WTC11 (cell line): Measurements from ENCODE around the gene MAP7D1. TPM values are rescaled to one million over a fixed set of nuclear protein-coding genes. Genes with fewer than 3 reads are reported as not detected.

Source experiments
- ATAC-seq: fragments of 200-7000 bp; cut with Tn5 transposase; 2 replicates; pipeline ENCODE4 v1.10.0; 2021; ENCODE audit warnings: mild to moderate bottlenecking, moderate library complexity
- CTCF ChIA-PET: fragments of 300-600 bp; sonication (Branson Sonifier 250); formaldehyde crosslinking; loops from one replicate; lab custom pipeline; 2021; ENCODE audit warnings: antibody characterized with exemption; lab: Charles Lee
- POLR2A ChIA-PET: fragments of 350-600 bp; sonication (Branson Sonifier 250); formaldehyde crosslinking; loops from one replicate; lab custom pipeline; 2021; ENCODE audit warnings: antibody characterized with exemption; lab: Charles Lee
- DNase-seq: peaks from one replicate; pipeline ENCODE4 v3.0.0; 2021; ENCODE audit warnings: low spot score
- H3K27ac Mint-ChIP-seq: 2 replicates; pipeline ENCODE4 v1.8.0; 2021; ENCODE audit warnings: mixed read lengths
- H3K27me3 Mint-ChIP-seq: 2 replicates; pipeline ENCODE4 v1.8.0; 2021; ENCODE audit warnings: low read depth, mild to moderate bottlenecking, moderate library complexity, mixed read lengths
- H3K36me3 Mint-ChIP-seq: 2 replicates; pipeline ENCODE4 v1.8.0; 2021; ENCODE audit warnings: mixed read lengths
- H3K4me1 Mint-ChIP-seq: 2 replicates; pipeline ENCODE4 v1.8.0; 2022; ENCODE audit warnings: mixed read lengths
- H3K4me3 Mint-ChIP-seq: 2 replicates; pipeline ENCODE4 v1.8.0; 2021; ENCODE audit warnings: mild to moderate bottlenecking, moderate library complexity, mixed read lengths
- H3K9me3 Mint-ChIP-seq: 2 replicates; pipeline ENCODE4 v1.8.0; 2021; ENCODE audit warnings: mixed read lengths
- ARID4B ChIP-seq: sonication (generic); formaldehyde crosslinking; IDR thresholded peaks from 2 replicates; pipeline ENCODE4 v1.8.0; 2023; ENCODE audit warnings: missing genetic modification reagents, mild to moderate bottlenecking, borderline replicate concordance
- E2F1 ChIP-seq: sonication (generic); formaldehyde crosslinking; IDR thresholded peaks from 2 replicates; pipeline ENCODE4 v1.8.0; 2022; ENCODE audit warnings: mild to moderate bottlenecking, missing genetic modification reagents
- IRF2 ChIP-seq: sonication (generic); formaldehyde crosslinking; IDR thresholded peaks from 2 replicates; pipeline ENCODE4 v1.8.0; 2022; ENCODE audit warnings: low read depth, missing genetic modification reagents, borderline replicate concordance
- JUN ChIP-seq: sonication (generic); formaldehyde crosslinking; IDR thresholded peaks from 2 replicates; pipeline ENCODE4 v1.8.0; 2023; ENCODE audit warnings: mild to moderate bottlenecking, missing genetic modification reagents
- MXD4 ChIP-seq: fragments of 250-450 bp; sonication (Bioruptor Pico); IDR thresholded peaks from 2 replicates; pipeline ENCODE4 v1.8.0; 2021; ENCODE audit warnings: mild to moderate bottlenecking, moderate library complexity, borderline replicate concordance
- NR3C1 ChIP-seq: sonication (generic); formaldehyde crosslinking; conservative IDR thresholded peaks from 2 replicates; pipeline ENCODE4 v1.8.1; 2023; ENCODE audit warnings: low read depth, mild to moderate bottlenecking, missing genetic modification reagents
- RORB ChIP-seq: fragments of 250-450 bp; sonication (Bioruptor Pico); IDR thresholded peaks from 2 replicates; pipeline ENCODE4 v1.9.0; 2021; ENCODE audit warnings: mild to moderate bottlenecking
- STAT6 ChIP-seq: sonication (generic); formaldehyde crosslinking; conservative IDR thresholded peaks from 2 replicates; pipeline ENCODE4 v1.8.1; 2023; ENCODE audit warnings: mild to moderate bottlenecking, low read depth, missing genetic modification reagents, moderate library complexity
- TP53 ChIP-seq: sonication (generic); formaldehyde crosslinking; IDR thresholded peaks from 2 replicates; pipeline ENCODE4 v1.8.1; 2023; ENCODE audit warnings: mild to moderate bottlenecking, missing genetic modification reagents
- ZBTB43 ChIP-seq: sonication (generic); formaldehyde crosslinking; IDR thresholded peaks from 2 replicates; pipeline ENCODE4 v1.8.1; 2023; ENCODE audit warnings: mild to moderate bottlenecking, missing genetic modification reagents
- ZMAT4 ChIP-seq: fragments of 250-450 bp; sonication (Bioruptor Pico); IDR thresholded peaks from 2 replicates; pipeline ENCODE4 v1.9.0; 2021; ENCODE audit warnings: mild to moderate bottlenecking
- ZNF219 ChIP-seq: sonication (generic); formaldehyde crosslinking; IDR thresholded peaks from 2 replicates; pipeline ENCODE4 v1.8.0; 2023; ENCODE audit warnings: missing genetic modification reagents, mild to moderate bottlenecking, borderline replicate concordance
- ZSCAN18 ChIP-seq: fragments of 250-450 bp; sonication (Bioruptor Pico); IDR thresholded peaks from 2 replicates; pipeline ENCODE4 v2.1.2; 2022; ENCODE audit warnings: mild to moderate bottlenecking, moderate library complexity
- total RNA-seq: library from RNA; stranded (reverse); gene quantifications from 3 replicates; pipeline ENCODE4 v1.2.3, GENCODE V29; 2021

MAP7D1 gene
- total RNA-seq, 1 experiment from 2014 or later = 88.7 TPM

GRCh38 chr1:36170643-36171412, 14.9 kb downstream of the MAP7D1 start:
- DNase-seq (no peak), ATAC-seq (no peak)
- TF ChIP-seq ZNF219 (CRISPR knock-in tag) = no peak
- no peak for TF ChIP-seq RORB (CRISPR knock-in tag)
- TF ChIP-seq IRF2 (CRISPR knock-in tag) = no peak
- TF ChIP-seq E2F1 (CRISPR knock-in tag) = no peak
- no peak overlapping the region for H3K27ac Mint-ChIP-seq
- H3K9me3 Mint-ChIP-seq = no peaks in the 10 kb centered on the region
- no peak overlapping the region for H3K4me3 Mint-ChIP-seq
- H3K27me3 Mint-ChIP-seq = no peaks in the 10 kb centered on the region
- POLR2A ChIA-PET = no interaction called here
- CTCF ChIA-PET = interaction anchor here (0.5 to 3.5 kb wide), 6 partner anchors 10 to 144 kb away, joined by 3 to 19 read pairs (median 7); partner anchors contain the start of gene TRAPPC3
- H3K4me1 Mint-ChIP-seq = peaks cover 10% of the 10 kb centered on the region
- peaks cover 23% of the 10 kb centered on the region for H3K36me3 Mint-ChIP-seq

GRCh38 chr1:36172017-36172747, 16.2 kb downstream of the MAP7D1 start:
- ChIA-PET CTCF (interaction anchor here (0.6 to 1.5 kb wide), 3 partner anchors 11 to 23 kb away, joined by 3 to 4 read pairs (median 3); partner anchors contain the start of gene TRAPPC3), POLR2A (no interaction called here)
- Mint-ChIP-seq H3K4me1 (peaks cover 14% of the 10 kb centered on the region), H3K27me3 (no peaks in the 10 kb centered on the region), H3K4me3 (no peak overlapping the region), H3K36me3 (peaks cover 23% of the 10 kb centered on the region), H3K27ac (no peak overlapping the region), H3K9me3 (no peaks in the 10 kb centered on the region)
- no peak for TF ChIP-seq TP53 (CRISPR knock-in tag)
- no peak for TF ChIP-seq ZMAT4
- TF ChIP-seq ZBTB43 (CRISPR knock-in tag) = no peak
- TF ChIP-seq JUN (CRISPR knock-in tag) = no peak
- no peak for TF ChIP-seq ARID4B (CRISPR knock-in tag)
- no peak for TF ChIP-seq MXD4
- no peak for TF ChIP-seq STAT6 (CRISPR knock-in tag)
- no peak for TF ChIP-seq ZSCAN18 (CRISPR knock-in tag)
- TF ChIP-seq NR3C1 (CRISPR knock-in tag) = no peak
- ATAC-seq (no peak), DNase-seq (no peak)
